Islet precursor cell (in vitro differentiated cells): Measurements from ENCODE around the gene ZNF491.
A peak's percentile ranks its signal among the peaks of the same experiment; 100 is the strongest.
"Not testable (repeated sequence)": the region's sequence is repeated elsewhere in the genome, so short reads cannot be mapped to it uniquely, and the experiment has no call there.

Experiments
- DNase-seq: peaks from one replicate; pipeline ENCODE4 v3.0.0-alpha.2; 2018

Gene ZNF491

GRCh38 chr19:11807099-11807380 lies 8.7 kb downstream of the ZNF491 start:
- DNase-seq = no peak

- DNase-seq = no peak
These were observed 15.3 kb downstream of the ZNF491 start for GRCh38 chr19:11813703-11814028.

- peak; percentile 99 for DNase-seq
These were observed 15.8 kb downstream of the ZNF491 start, which contains the start of gene ZNF440 for GRCh38 chr19:11814029-11814699. Gene ZNF440, plus strand, starts transcription at chr19:11814273. Its CDS starts 175 bp downstream, at chr19:11814448.

- peak; percentile 51 for DNase-seq
These were observed 16.3 kb downstream of the ZNF491 start for GRCh38 chr19:11814700-11815035.

- no peak for DNase-seq
These were observed 23.3 kb downstream of the ZNF491 start for GRCh38 chr19:11821474-11822109.

GRCh38 chr19:11828957-11829876 lies 30.9 kb downstream of the ZNF491 start:
- DNase-seq = not testable (repeated sequence)

GRCh38 chr19:11832253-11832912 lies 34.1 kb downstream of the ZNF491 start:
- no peak for DNase-seq

GRCh38 chr19:11833541-11833940 lies 35.2 kb downstream of the ZNF491 start:
- DNase-seq = no peak

GRCh38 chr19:11835626-11836066 lies 37.3 kb downstream of the ZNF491 start:
- not testable (repeated sequence) for DNase-seq

- no peak for DNase-seq
These were observed 45.4 kb downstream of the ZNF491 start for GRCh38 chr19:11843722-11844121.

GRCh38 chr19:11847615-11848014 lies 49.3 kb downstream of the ZNF491 start:
- not testable (repeated sequence) for DNase-seq

- no peak for DNase-seq
These were observed 49.9 kb downstream of the ZNF491 start for GRCh38 chr19:11848200-11848593.

- no peak for DNase-seq
These were observed 50.5 kb downstream of the ZNF491 start, which contains the start of gene ZNF439 for GRCh38 chr19:11848594-11849469. Gene ZNF439, plus strand, starts transcription at chr19:11848726. Its CDS starts 142 bp downstream, at chr19:11848868.

GRCh38 chr19:11850289-11850688 lies 52.0 kb downstream of the ZNF491 start:
- DNase-seq = not testable (repeated sequence)

- DNase-seq = no peak
These were observed 55.0 kb downstream of the ZNF491 start for GRCh38 chr19:11853358-11853757.

GRCh38 chr19:11856596-11857250 lies 58.4 kb downstream of the ZNF491 start:
- DNase-seq = no peak
